ENCODE data around the gene SECISBP2. TPM values are rescaled to one million over a fixed set of nuclear protein-coding genes. Genes with fewer than 3 reads are reported as not detected.
A peak's percentile ranks its signal among the peaks of the same experiment; 100 is the strongest.

The SECISBP2 gene
- total and polyA plus RNA-seq, 2 of the 13 experiments (the other 11 are each of a cell fraction or from before 2014, with no cell fraction given), result 32.4 to 38.0 TPM

GRCh38 chr9:89372979-89373378 is 54.7 kb downstream of the SECISBP2 start:
- Histone ChIP-seq H3K79me2 (ENCODE audit: insufficient read depth, low read length) (no peaks in the 10 kb centered on the region), H3K9ac (ENCODE audit: insufficient read depth, low read depth, low read length) (no peak overlapping the region), H3K4me2 (ENCODE audit: low read depth, low read length) (no peak overlapping the region), H4K20me1 (ENCODE audit: insufficient read depth, low read length) (no peaks in the 10 kb centered on the region), H3K36me3 (replicated peaks in 1 of 2; ENCODE audit: control insufficient read depth in 1 of 2, insufficient read depth in 2 of 2, low read length in 2 of 2) (no peaks in the 10 kb centered on the region), H3K9me3 (ENCODE audit: low read length) (no peaks in the 10 kb centered on the region), H3K27me3 (ENCODE audit: control insufficient read depth in 1 of 2, insufficient read depth in 2 of 2, low read length in 2 of 2) (peaks cover 0 to 12% of the 10 kb centered on the region in 2 experiments; a peak in 1 of 5 replicates), H3K27ac (ENCODE audit: extremely low read length, insufficient read depth, low read length) (no peak overlapping the region), H3K4me1 (ENCODE audit: insufficient read depth, low read length) (peaks cover 34% of the 10 kb centered on the region), H2AFZ (ENCODE audit: low read length) (no peak overlapping the region), H3K4me3 (replicated peaks in 1 of 3; ENCODE audit: insufficient read depth in 1 of 3, low read depth in 2 of 3, low read length in 3 of 3) (no peak overlapping the region)
- 88% methylated on average over 4 of the region's 8 CpGs for WGBS (ENCODE audit: low lambda C conversion rate)
- DNase-seq (ENCODE audit: low spot score), result no peak
- ChIA-PET POLR2A (no interaction called here), CTCF (ENCODE audit: low intra/inter-chr PET ratio, low total read pairs) (no interaction called here)
- BruUV-seq (replicated peaks), result no TSS peak
- TF ChIP-seq ZBTB46 (CRISPR knock-in tag; IDR thresholded peaks at IDR 0.05; ENCODE audit: borderline replicate concordance) (no peak), ZNF329 (CRISPR knock-in tag; IDR thresholded peaks at IDR 0.05; ENCODE audit: low read depth) (no peak), ARNT (IDR thresholded peaks at IDR 0.05) (no peak), ZNF451 (CRISPR knock-in tag; IDR thresholded peaks at IDR 0.05) (no peak)
- in situ Hi-C loops (cut with HindIII; ENCODE audit: extremely low pct_ligation_motif_present, low pct_unique_long_range_greater_than_20kb), result no loop called here
- FAIRE-seq, result no peak
- intact Hi-C loops (cut with micrococcal nuclease; ENCODE audit: unreplicated experiment), result no loop called here
- ATAC-seq, result peak; percentile 3; the same call in 1 of the 3 replicates

DNA sequence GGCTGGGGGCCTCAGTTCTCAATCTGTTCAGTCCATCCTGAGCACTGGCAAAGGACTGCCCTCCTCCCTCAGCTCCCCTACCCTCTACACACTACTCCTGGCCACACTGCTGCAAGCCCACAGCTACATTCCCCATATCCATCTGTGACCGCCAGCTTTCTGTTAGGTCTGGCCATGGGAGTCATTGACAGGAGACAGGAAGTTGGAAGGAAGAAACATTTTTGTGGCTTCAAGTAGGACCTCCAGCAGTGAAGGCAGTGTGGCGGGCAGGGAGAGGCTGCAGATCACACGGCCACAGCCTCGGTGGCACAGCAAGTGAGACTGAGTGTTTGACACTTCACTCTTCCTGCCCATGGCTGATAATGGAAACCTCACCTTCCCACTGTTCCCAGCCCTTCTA is 55.9 kb downstream of the SECISBP2 start:
- WGBS (ENCODE audit: low lambda C conversion rate), result 93% methylated on average over 3 of the region's 4 CpGs
- H3K4me1 ChIP-seq (ENCODE audit: insufficient read depth, low read length), result peaks cover 27% of the 10 kb centered on the region
- no peak overlapping the region for H3K4me2 ChIP-seq (ENCODE audit: low read depth, low read length)
- in situ Hi-C loops (cut with HindIII; ENCODE audit: extremely low pct_ligation_motif_present, low pct_unique_long_range_greater_than_20kb), result no loop called here
- no peak for ATAC-seq
- BruUV-seq (replicated peaks), result no TSS peak
- no peak overlapping the region for H3K4me3 ChIP-seq (replicated peaks in 1 of 3; ENCODE audit: insufficient read depth in 1 of 3, low read depth in 2 of 3, low read length in 3 of 3)
- no peak for FAIRE-seq
- peaks cover 0 to 8% of the 10 kb centered on the region in 2 experiments; a peak in 1 of 5 replicates for H3K27me3 ChIP-seq (ENCODE audit: control insufficient read depth in 1 of 2, insufficient read depth in 2 of 2, low read length in 2 of 2)
- CTCF ChIA-PET (ENCODE audit: low intra/inter-chr PET ratio, low total read pairs), result no interaction called here
- H3K9me3 ChIP-seq (ENCODE audit: low read length), result no peaks in the 10 kb centered on the region
- H3K36me3 ChIP-seq (replicated peaks in 1 of 2; ENCODE audit: control insufficient read depth in 1 of 2, insufficient read depth in 2 of 2, low read length in 2 of 2), result no peaks in the 10 kb centered on the region
- no peak overlapping the region for H3K9ac ChIP-seq (ENCODE audit: insufficient read depth, low read depth, low read length)
- no peaks in the 10 kb centered on the region for H4K20me1 ChIP-seq (ENCODE audit: insufficient read depth, low read length)
- intact Hi-C loops (cut with micrococcal nuclease; ENCODE audit: unreplicated experiment), result no loop called here
- no peaks in the 10 kb centered on the region for H3K79me2 ChIP-seq (ENCODE audit: insufficient read depth, low read length)
- DNase-seq (ENCODE audit: low spot score), result no peak
- POLR2A ChIA-PET, result no interaction called here
- no peak overlapping the region for H2AFZ ChIP-seq (ENCODE audit: low read length)
- H3K27ac ChIP-seq (ENCODE audit: extremely low read length, insufficient read depth, low read length), result no peak overlapping the region
- TF ChIP-seq POLR2A (IDR thresholded peaks at IDR 0.05; ENCODE audit: insufficient read depth in 1 of 2, low read depth in 2 of 2, low read length in 2 of 2) (no peak), NCOA1 (CRISPR knock-in tag; IDR thresholded peaks at IDR 0.05) (no peak), KMT2B (CRISPR knock-in tag; IDR thresholded peaks at IDR 0.05) (no peak), PAXIP1 (CRISPR knock-in tag; conservative IDR thresholded peaks at IDR 0.05) (no peak), ZNF543 (CRISPR knock-in tag; IDR thresholded peaks at IDR 0.05) (no peak), MAF1 (CRISPR knock-in tag; IDR thresholded peaks at IDR 0.05; ENCODE audit: borderline replicate concordance) (no peak), HINFP (CRISPR knock-in tag; IDR thresholded peaks at IDR 0.05; ENCODE audit: low read depth) (no peak), HDAC2 (CRISPR knock-in tag; IDR thresholded peaks at IDR 0.05) (no peak), TEAD3 (CRISPR knock-in tag; optimal IDR thresholded peaks at IDR 0.05; ENCODE audit: borderline replicate concordance) (no peak), ZNF75D (CRISPR knock-in tag; IDR thresholded peaks at IDR 0.05; ENCODE audit: borderline replicate concordance) (no peak)
